Osteoblast (primary cell): ENCODE measurements around the gene RHBDD3. TPM values are rescaled to one million over a fixed set of nuclear protein-coding genes. Genes with fewer than 3 reads are reported as not detected.

ENCODE experiments used
- DNase-seq: peaks from one replicate; pipeline ENCODE4 v3.0.0; 2011; ENCODE audit warnings: low spot score, mixed read lengths; ENCODE audit not compliant: insufficient read length; ENCODE audit errors: missing footprints
- H2AFZ ChIP-seq: 2 replicates; pipeline ENCODE4 v1.6.0; 2011; ENCODE audit warnings: mild to moderate bottlenecking, low read length
- H3K27ac ChIP-seq: 2 replicates; pipeline ENCODE4 v1.5.1; 2011; ENCODE audit warnings: mild to moderate bottlenecking, low read depth, low read length, moderate library complexity
- H3K27me3 ChIP-seq: 2 replicates; pipeline ENCODE4 v1.6.0; 2012; ENCODE audit warnings: mild to moderate bottlenecking, control low read depth, inconsistent platforms, low read length, moderate library complexity; ENCODE audit not compliant: insufficient read depth
- H3K36me3 ChIP-seq: 2 replicates; pipeline ENCODE4 v1.5.1; 2011; ENCODE audit warnings: mild to moderate bottlenecking, low read length, control low read depth, moderate library complexity; ENCODE audit not compliant: insufficient read depth
- H3K4me1 ChIP-seq: 2 replicates; pipeline ENCODE4 v1.5.1; 2011; ENCODE audit warnings: mild to moderate bottlenecking, low read length, control low read depth, moderate library complexity; ENCODE audit not compliant: insufficient read depth
- H3K4me2 ChIP-seq: 2 replicates; pipeline ENCODE4 v1.6.0; 2011; ENCODE audit warnings: mild to moderate bottlenecking, low read length; ENCODE audit not compliant: insufficient read depth
- H3K4me3 ChIP-seq: fragments of 200-600 bp; sonication (generic); 3 replicates; pipeline ENCODE4 v1.5.1; 2012; ENCODE audit warnings: mild to moderate bottlenecking, low read length, inconsistent platforms; ENCODE audit not compliant: insufficient read depth
- H3K79me2 ChIP-seq: 2 replicates; pipeline ENCODE4 v1.6.0; 2012; ENCODE audit warnings: mild to moderate bottlenecking, low read length, control low read depth, inconsistent platforms; ENCODE audit not compliant: insufficient read depth
- H3K9me3 ChIP-seq: 2 replicates; pipeline ENCODE4 v1.5.1; 2011; ENCODE audit warnings: low read depth, low read length, control low read depth
- H4K20me1 ChIP-seq: 2 replicates; pipeline ENCODE4 v1.6.0; 2012; ENCODE audit warnings: mild to moderate bottlenecking, low read length, control low read depth; ENCODE audit not compliant: insufficient read depth
- CTCF ChIP-seq: IDR thresholded peaks from 2 replicates; pipeline ENCODE4 v1.5.1; 2011; ENCODE audit warnings: mild to moderate bottlenecking, low read depth, low read length, moderate library complexity; ENCODE audit errors: extremely low read depth
- total RNA-seq: library from RNA; depleted of rRNA; stranded (reverse); fragments of >200 nt; gene quantifications from 2 replicates; pipeline ENCODE4 v1.2.3, GENCODE V29; 2012

Gene RHBDD3
- total RNA-seq, 1 donor, result 25.0 TPM

GRCh38 chr22:29217827-29218757 is 49.7 kb downstream of the RHBDD3 start:
- H3K27me3 ChIP-seq, result peaks cover 7% of the 10 kb centered on the region
- H3K4me3 ChIP-seq, result no peak overlapping the region
- H3K27ac ChIP-seq, result no peak overlapping the region
- no peaks in the 10 kb centered on the region for H3K4me1 ChIP-seq
- no peak overlapping the region for H2AFZ ChIP-seq
- H3K79me2 ChIP-seq, result no peaks in the 10 kb centered on the region
- no peaks in the 10 kb centered on the region for H3K36me3 ChIP-seq
- H4K20me1 ChIP-seq, result no peaks in the 10 kb centered on the region
- TF ChIP-seq CTCF, result no peak
- H3K4me2 ChIP-seq, result no peak overlapping the region
- no peaks in the 10 kb centered on the region for H3K9me3 ChIP-seq
- DNase-seq, result peak; percentile 56

- H4K20me1 ChIP-seq, result no peaks in the 10 kb centered on the region
- DNase-seq, result peak; percentile 86
These were observed 50.7 kb downstream of the RHBDD3 start for GRCh38 chr22:29216873-29217666.

GRCh38 chr22:29216011-29216872 is 51.5 kb downstream of the RHBDD3 start:
- no peak for TF ChIP-seq CTCF
- H3K27me3 ChIP-seq, result peaks cover 9% of the 10 kb centered on the region
- H3K4me1 ChIP-seq, result no peaks in the 10 kb centered on the region
- no peak overlapping the region for H3K4me2 ChIP-seq
- H4K20me1 ChIP-seq, result no peaks in the 10 kb centered on the region
- H3K9me3 ChIP-seq, result no peaks in the 10 kb centered on the region
- no peaks in the 10 kb centered on the region for H3K36me3 ChIP-seq
- no peak overlapping the region for H3K4me3 ChIP-seq
- no peak overlapping the region for H2AFZ ChIP-seq
- peak; percentile 80 for DNase-seq
- H3K79me2 ChIP-seq, result no peaks in the 10 kb centered on the region
- H3K27ac ChIP-seq, result no peak overlapping the region

More at GRCh38 chr22:29216873-29217666, 50.7 kb downstream of the RHBDD3 start:
- Histone ChIP-seq H3K36me3 (no peaks in the 10 kb centered on the region), H3K4me1 (no peaks in the 10 kb centered on the region), H2AFZ (no peak overlapping the region), H3K27ac (no peak overlapping the region), H3K4me2 (no peak overlapping the region), H3K4me3 (no peak overlapping the region), H3K27me3 (peaks cover 7% of the 10 kb centered on the region), H3K9me3 (no peaks in the 10 kb centered on the region), H3K79me2 (no peaks in the 10 kb centered on the region)
- no peak for TF ChIP-seq CTCF
